ENCODE data around the gene LIPT1.
"Not testable (repeated sequence)": the region's sequence is repeated elsewhere in the genome, so short reads cannot be mapped to it uniquely, and the experiment has no call there.

LIPT1 gene

DNA sequence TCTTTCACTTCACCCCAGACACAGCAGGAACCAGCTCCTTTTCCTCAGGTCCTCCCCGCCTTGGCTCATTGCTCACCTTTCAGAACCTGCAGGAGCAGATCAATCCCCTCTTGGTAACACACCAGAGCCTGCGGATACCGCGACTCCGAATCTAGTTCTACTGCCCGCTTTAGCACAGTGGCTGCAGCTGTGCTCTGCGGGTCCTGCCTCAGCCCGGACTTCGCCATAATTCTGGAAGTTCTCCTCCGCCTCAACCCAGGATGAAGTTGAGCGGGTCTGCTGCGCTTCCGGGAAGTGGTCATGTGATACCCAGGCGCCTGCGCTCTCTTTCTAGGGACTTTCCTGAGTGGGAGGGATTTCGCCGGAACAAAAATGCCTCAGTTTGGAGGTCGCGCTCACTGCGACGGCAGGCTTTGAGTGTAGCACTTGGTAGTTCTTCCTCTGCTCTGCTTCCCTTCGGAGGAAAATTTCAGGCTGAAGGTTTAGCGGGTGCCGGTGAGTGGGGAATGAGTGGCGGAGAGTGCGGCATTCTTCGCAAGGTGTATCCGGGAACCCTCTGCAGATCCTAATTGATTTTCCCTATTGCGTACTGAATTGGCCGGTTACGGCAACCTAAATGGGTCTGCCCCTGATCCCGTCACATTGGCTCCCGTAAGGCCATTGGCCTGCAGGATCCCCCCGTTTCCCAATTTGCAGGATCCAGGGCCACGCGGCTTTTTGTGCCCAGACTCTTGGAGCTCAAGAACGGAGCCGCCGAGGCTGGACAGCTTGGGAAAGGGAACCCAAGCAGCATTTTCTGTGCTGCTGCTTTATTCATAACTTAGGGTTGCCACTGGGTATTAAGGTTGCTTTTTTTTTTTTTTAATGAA lies 26.2 kb downstream of the LIPT1 start, which contains the start of the genes MITD1 and MRPL30:
TSS of gene MITD1 (minus strand) at position 304 of the 869 bp plus-strand sequence. CDS start at position 227, 77 bp downstream.
TSS of gene MRPL30 (plus strand) at position 430 of the 869 bp plus-strand sequence. CDS start 5,020 bp downstream, outside the sequence.
- DNase-seq: peak; percentile 97

DNA sequence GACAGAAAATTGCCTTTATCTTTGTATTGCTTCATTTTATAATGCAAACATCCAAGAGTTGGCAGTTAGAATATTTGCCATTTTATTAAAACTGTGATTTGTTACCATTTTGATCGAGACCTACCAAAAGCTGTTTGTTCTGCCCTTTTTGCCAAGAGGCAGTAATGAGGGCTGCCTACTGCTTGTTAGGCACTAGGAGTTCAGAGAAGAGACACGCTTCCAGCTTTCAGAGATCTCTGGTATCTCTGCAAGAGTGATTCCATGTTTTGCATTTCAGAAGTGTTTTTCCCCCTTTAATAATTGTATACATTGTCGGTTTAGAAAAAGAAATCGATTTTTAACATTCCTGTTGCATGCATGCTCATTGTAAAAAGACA lies 26.8 kb downstream of the LIPT1 start:
- DNase-seq: peak; percentile 41

DNA sequence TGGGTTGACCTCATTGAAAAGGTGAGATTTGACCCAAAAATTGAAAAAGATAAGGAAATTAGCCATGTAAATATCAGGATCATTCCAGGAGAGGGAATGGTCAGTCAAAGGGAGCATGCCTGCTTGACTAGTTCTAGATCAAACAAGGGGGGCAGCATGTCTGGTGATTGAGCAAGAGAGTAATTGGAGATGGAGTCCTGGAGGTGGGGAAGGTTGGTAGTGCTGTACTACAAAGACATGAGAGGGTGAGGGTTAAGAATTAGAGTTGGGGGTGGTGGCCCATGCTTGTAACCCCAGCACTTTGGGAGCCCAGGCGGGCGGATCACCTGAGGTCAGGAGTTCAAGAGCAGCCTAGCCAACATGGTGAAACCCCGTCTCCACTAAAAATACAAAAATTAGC lies 28.3 kb downstream of the LIPT1 start:
- DNase-seq: no peak

DNA sequence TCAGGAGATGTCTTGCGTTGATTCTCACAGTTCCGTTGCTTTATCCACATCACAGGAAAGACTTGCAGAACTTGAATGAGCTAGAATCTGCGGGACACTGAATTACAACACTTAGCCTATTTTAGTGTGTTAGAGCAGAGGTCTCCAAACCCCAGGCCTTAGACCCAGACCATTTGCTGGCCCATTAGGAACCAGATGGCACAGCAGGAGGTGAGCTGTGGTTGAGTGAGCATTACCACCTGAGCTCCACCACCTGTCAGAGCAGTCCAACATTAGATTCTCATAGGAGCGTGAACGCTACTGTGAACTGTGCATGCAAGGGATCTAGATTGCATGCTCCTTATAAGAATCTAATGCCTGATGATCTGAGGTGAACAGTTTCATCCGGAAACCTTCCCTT lies 30.0 kb downstream of the LIPT1 start:
- DNase-seq: no peak

DNA sequence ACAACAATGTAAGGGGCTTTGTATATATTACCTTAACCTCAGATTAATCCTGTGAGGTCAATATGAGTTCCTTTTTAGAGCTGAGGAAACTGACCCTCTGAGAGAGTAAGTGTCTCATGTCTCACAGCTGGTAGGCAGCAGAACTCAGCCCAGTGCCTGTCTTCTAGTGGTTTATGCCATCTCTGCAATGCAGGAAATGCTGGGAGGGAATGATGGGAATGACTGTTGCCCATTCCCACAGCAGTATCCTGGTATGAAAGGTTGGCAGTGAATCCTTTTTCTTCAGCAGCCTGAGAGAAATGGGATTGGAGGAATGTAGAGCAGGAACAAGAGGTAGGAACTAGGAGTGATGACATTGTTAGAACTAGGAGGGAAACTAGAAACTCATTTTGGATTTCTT lies 32.2 kb downstream of the LIPT1 start:
- DNase-seq: no peak

DNA sequence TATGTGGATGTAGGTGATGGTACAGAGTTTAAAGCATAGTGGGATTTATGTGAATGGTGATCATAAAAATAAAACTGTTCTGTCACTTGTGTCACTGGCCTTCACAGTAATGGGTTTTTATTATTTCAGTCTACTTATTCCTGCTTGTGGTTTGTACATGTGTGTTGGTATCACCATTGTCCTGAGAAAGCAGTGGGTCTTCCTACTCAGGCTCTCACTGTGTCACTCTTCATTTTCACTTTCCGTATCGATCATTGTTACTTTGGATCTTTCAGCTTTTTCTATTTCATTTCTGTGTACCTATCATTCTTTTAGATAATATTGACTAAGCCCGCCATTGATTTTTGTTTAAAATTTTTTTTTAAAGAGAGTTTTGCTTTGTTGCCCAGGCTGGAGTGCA lies 33.6 kb downstream of the LIPT1 start:
- no peak for DNase-seq

DNA sequence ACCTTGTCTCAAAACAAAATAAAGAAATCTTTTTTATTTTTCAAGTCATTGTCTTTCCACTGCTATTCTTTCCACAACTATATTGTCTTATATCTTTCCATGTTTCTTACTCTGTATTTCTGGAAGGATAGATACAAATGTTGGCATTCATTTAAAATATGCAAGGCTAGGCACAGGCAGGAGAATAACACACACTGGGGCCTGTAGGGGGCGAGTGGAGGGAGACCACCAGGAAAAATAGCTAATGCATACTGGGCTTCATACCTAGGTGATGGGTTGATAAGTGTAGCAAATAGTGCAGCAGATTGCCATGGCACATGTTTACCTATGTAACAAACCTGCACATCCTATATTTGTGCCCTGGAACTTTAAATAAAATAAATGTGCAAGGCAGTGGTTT lies 35.8 kb downstream of the LIPT1 start:
- DNase-seq: no peak

DNA sequence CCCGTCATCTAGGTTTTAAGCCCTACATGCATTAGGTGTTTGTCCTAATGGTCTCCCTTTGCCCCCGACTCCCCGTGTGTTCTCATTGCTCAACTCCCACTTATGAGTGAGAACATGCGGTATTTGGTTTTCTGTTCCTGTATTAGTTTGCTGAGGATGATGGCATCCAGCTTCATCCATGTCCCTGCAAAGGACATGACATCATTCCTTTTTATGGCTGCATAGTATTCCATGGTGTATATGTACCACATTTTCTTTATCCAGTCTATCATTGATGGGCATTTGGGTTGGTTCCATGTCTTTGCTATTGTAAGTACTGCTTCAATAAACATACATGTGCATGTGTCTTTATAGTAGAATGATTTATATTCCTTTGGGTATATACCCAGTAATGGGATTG lies 37.6 kb downstream of the LIPT1 start:
- DNase-seq: not testable (repeated sequence)

DNA sequence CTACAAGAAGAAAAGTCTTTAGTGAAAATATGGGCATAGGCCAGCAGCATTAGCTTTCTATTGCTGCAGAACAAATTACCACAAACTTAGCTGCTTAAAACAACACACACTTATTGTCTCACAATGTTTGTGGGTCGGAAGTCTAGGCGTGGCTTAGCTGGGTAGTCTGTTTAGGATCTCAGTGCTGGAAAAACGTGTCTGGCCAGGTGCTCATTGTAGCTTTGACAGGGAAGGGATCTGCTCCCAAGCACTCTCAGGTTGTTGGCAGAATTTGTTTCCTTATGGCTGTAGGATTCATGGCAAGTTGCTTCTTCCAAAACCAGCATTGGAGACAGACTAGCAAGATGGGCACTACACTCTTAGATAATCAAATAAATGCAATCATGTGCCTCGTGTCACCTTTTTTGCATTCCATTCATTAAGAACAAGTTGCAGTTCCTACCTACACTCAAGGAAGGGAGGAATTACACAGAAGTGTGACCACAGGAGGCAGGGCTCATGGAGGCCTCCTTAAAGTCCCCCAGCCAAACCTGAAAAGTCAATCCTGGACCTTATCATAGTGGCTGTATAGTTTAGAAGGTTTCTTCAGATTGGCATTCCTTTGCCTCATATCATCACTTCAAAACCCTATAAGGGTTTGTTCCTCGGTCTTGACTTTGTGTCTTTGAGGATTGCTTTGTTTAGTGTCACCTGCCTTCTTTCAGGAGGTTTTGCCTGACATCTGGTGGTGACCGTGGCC lies 43.5 kb downstream of the LIPT1 start:
- DNase-seq: no peak

DNA sequence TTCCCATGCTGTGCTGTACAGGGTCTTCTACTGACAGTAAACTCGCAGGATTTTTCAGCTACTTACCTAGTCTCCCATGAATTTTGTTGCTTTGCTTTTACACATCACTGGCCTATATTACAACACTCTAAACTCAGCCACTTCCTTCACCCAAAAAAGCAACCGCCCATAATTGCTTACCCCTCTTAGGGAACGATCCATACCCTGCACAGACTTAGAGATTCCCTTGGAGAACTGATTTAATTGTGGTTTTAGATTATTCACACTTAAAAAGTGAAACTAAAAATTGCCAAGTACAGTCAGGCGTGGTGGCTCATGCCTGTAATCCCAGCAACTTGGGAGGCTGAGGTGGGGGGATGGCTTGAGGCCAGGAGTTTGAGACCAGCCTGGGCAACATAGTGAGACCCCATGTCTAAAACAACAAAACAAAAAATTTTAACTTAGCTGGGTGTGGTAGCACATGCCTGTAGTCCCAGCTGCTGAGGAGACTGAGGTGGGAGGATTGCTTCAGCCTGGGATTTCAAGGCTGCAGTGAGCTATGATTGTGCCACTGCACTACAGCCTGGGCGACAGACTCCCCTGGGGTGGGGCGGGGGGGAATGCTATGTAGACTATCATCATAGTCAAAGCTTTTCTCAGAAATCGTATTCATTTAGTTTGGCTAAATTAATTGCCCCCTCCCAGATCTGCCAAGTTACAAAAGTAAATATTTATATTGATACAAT lies 45.5 kb downstream of the LIPT1 start:
- no peak for DNase-seq

DNA sequence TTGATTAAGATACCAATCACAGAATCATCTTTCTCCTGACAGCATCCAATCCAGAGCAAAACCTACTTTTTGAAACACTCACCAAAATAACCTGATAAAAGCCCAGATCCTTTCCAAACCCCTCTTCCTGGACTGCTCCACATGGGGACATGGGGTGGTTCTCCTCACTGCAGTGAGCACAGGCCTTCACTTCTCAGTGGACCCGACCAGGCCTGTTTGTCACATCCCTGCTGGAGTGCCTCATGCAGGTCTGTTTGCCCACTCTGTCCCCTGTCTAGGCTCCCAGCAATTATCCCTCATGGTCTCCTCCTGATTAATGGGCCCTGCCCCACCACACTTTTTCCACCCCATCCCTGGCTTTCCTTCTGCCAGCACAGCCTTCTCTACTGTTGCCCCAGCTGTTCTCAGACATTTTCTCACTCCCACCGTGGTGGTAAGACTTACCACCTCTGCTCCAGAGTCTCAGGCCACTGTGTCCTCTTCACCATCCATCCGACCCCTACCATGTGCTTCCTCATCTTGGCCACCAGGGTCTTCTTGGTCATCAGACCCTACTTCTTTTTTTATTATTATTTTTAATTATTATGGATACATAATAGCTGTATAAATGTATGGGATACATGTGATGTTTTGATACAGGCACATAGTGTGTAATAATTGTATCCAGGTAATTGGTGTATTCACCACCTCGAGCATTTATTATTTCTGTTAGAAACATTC lies 47.4 kb downstream of the LIPT1 start:
- no peak for DNase-seq

DNA sequence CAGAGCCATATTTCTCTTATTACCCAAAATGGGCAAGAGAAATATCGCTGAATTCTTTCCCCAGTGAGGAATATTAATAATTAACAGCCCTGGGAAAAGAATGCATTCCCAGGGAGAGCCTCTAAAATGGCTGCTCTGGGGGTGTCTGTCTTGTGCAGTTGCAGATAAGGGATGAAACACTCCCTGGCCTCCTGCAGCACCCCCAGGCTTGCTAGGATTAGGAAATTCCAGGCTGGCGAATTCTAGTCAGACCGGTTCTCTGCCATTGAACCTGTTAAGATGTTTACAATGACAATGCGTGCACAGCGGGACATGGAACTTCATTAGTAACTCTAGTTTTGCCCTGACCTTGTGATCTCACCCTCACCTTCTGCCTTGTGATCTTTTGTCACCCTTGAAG lies 50.7 kb downstream of the LIPT1 start:
- DNase-seq: no peak
